Ascending aorta (tissue), 2 donors: ENCODE measurements around the gene NECTIN1. TPM values are rescaled to one million over a fixed set of nuclear protein-coding genes. Genes with fewer than 3 reads are reported as not detected.

Experiments
- DNase-seq, 2 donors: peaks; one replicate each; pipeline ENCODE4 v3.0.0-alpha.2; 2019; ENCODE audit warnings: low spot score in 2 of 2
- H3K27ac ChIP-seq, 2 donors: fragments of 200-600 bp; sonication (generic); one replicate each; pipeline ENCODE4 v1.5.1; 2016 to 2017; ENCODE audit warnings: mild to moderate bottlenecking in 1 of 2
- H3K27me3 ChIP-seq: fragments of 200-600 bp; sonication (generic); one replicate; pipeline ENCODE4 v1.5.1; 2017
- H3K36me3 ChIP-seq, 2 donors: fragments of 200-600 bp; sonication (generic); one replicate each; pipeline ENCODE4 v1.5.1; 2016
- H3K4me1 ChIP-seq, 2 donors: fragments of 200-600 bp; sonication (generic); one replicate each; pipeline ENCODE4 v1.5.1; 2016 to 2017; ENCODE audit warnings: mild to moderate bottlenecking in 1 of 2
- H3K4me3 ChIP-seq, 2 donors: fragments of 200-600 bp; sonication (generic); one replicate each; pipeline ENCODE4 v1.5.1; 2016 to 2017; ENCODE audit warnings: mild to moderate bottlenecking in 1 of 2
- H3K9me3 ChIP-seq, 2 donors: fragments of 200-600 bp; sonication (generic); one replicate each; pipeline ENCODE4 v1.5.1; 2016
- intact Hi-C: fragments of 100-400 bp; cut with DNase I; formaldehyde crosslinking; loops from one replicate; pipeline ENCODE4 v1.15.1; 2023
- total RNA-seq: library from RNA; depleted of rRNA; stranded (reverse); fragments of >200 nt; gene quantifications from one replicate; pipeline ENCODE4 v1.1.0, GENCODE V29; 2016
- TF ChIP-seq, protein P1 (sequence below), 3 experiments: fragments of 200-600 bp in 2 of 3; fragments of 450-650 bp in 1 of 3; sonication (generic) in 2 of 3; IDR thresholded peaks; one replicate each; pipeline ENCODE4 v1.5.1; 2016 to 2019; ENCODE audit warnings: antibody characterized with exemption in 3 of 3, mild to moderate bottlenecking in 1 of 3, moderate library complexity in 1 of 3

Gene NECTIN1
- total RNA-seq, 1 donor from 2014 or later: 1.6 TPM

DNA sequence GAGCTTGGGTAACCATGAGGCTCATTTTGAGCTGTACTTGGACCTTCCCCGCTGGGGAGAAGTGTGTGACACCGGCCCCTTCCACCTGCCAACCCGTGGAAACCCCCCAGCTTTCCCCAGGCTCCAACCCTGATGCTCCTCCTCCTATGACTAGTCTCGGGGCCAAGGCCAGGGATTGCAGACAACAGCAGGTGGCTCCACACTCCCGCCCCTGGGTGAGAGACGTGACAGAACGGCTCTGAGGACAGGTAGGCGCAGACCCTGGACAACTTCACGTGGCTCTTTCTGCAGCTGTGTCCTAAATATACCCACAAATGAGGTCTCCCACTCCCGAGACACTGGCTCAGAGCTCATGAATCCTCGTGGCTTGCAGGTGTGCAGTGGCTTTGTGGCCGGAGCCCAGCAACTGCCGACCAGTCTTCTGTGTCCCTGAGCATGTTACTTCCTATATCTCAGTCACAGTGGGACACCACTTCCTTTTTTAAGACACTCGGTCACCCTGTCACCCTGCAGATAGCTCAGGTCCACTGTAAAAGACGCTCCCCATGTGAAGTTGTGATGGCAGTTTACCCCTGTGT lies 55.2 kb downstream of the NECTIN1 start:
- TF ChIP-seq, protein P1, sequence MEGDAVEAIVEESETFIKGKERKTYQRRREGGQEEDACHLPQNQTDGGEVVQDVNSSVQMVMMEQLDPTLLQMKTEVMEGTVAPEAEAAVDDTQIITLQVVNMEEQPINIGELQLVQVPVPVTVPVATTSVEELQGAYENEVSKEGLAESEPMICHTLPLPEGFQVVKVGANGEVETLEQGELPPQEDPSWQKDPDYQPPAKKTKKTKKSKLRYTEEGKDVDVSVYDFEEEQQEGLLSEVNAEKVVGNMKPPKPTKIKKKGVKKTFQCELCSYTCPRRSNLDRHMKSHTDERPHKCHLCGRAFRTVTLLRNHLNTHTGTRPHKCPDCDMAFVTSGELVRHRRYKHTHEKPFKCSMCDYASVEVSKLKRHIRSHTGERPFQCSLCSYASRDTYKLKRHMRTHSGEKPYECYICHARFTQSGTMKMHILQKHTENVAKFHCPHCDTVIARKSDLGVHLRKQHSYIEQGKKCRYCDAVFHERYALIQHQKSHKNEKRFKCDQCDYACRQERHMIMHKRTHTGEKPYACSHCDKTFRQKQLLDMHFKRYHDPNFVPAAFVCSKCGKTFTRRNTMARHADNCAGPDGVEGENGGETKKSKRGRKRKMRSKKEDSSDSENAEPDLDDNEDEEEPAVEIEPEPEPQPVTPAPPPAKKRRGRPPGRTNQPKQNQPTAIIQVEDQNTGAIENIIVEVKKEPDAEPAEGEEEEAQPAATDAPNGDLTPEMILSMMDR (IDR thresholded peaks at IDR 0.05): no peak
- DNase-seq: no peak
- Histone ChIP-seq H3K4me3 (no peak overlapping the region), H3K4me1 (peaks cover 0 to 5% of the 10 kb centered on the region in 2 donors), H3K9me3 (no peaks in the 10 kb centered on the region), H3K27ac (no peak overlapping the region), H3K27me3 (no peaks in the 10 kb centered on the region), H3K36me3 (peaks cover 5 to 8% of the 10 kb centered on the region in 2 donors)
- intact Hi-C loops: no loop called here

DNA sequence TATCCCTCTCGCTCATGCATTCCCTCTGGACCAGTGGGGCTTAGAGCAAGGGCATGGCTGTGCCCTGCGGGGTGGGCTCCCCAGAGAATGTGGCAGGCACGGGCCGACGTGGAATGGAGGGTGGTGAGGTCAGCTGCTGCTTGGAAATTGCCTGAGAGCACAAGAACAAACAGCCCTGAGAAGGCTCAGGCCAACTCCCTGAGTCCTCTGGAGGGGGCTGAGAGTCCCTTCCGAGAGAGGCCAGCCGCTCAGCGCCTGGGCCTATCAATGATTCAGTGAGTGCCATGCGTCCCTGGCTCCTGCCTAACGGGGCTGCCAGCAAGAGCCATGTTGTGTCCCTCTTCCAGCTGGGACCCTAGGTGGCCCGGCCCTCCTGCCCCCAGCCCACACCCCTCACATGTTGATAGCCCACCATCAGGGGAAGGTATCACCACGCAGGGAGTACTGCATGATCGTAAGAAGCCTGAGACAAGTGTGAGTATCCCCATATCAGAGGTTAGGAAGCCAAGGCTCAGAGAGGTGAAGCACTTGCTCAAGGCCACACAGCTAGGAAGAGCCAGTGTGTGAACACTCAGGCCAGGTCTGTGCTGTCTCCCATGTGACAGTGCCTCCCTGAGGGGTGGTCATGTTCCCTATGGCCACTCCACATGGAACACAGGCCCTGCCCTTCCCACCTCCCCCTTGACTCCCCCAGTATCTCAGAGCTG lies 55.8 kb downstream of the NECTIN1 start:
- TF ChIP-seq, protein P1 (IDR thresholded peaks at IDR 0.05): no peak
- Histone ChIP-seq H3K27me3 (no peaks in the 10 kb centered on the region), H3K27ac (no peak overlapping the region), H3K4me1 (peaks cover 0 to 5% of the 10 kb centered on the region in 2 donors), H3K4me3 (no peak overlapping the region), H3K36me3 (peaks cover 2 to 8% of the 10 kb centered on the region in 2 donors), H3K9me3 (no peaks in the 10 kb centered on the region)
- intact Hi-C loops: no loop called here
- DNase-seq: no peak

DNA sequence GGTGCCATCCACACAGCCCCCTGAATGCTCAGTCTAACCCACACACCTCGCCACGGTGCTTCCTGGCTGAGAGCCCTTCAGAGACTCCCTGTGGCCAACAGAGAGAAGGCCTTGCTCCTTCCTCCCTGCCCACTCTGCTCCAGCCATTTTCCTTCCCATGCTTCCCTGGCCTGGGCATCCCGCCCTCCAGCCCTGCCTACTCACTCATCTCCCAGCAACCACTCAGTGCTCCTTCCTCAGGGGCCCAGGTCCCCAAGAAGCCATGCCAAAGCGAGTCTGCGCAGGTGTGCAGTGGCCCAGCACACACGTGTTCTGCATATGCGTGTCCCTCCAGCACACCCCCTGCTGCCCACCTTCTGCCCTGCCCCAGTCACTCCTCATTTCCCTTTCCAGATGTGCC lies 56.4 kb downstream of the NECTIN1 start:
- Histone ChIP-seq H3K27ac (no peak overlapping the region), H3K4me1 (peaks cover 0 to 5% of the 10 kb centered on the region in 2 donors), H3K27me3 (no peaks in the 10 kb centered on the region), H3K4me3 (no peak overlapping the region), H3K9me3 (no peaks in the 10 kb centered on the region), H3K36me3 (peaks cover 0 to 8% of the 10 kb centered on the region in 2 donors)
- DNase-seq: no peak
- intact Hi-C loops: no loop called here
- TF ChIP-seq, protein P1 (IDR thresholded peaks at IDR 0.05): no peak

DNA sequence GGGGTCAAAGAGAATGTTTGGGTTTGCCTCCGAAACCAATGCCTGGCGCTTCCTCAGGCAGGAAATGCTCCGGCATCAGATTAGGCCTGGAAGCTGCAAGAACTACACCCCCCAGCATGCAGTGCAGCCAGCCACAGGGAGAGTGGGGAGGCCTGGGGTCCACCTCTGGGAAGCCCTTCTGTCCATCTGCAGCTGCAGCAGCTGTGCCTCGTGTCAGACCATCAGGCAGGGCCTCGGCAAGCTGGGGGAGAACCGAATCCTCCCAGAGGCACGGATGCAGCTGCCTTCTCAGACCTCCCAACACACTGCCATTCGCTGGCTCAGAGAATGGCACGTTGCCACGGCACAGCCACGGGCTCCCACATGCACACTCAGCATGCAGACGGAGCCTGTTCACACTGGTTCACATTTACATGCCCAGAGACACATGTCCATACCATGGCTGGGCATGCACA lies 57.4 kb downstream of the NECTIN1 start:
- no peak overlapping the region for H3K27ac ChIP-seq
- no peak for DNase-seq
- TF ChIP-seq, protein P1 (IDR thresholded peaks at IDR 0.05): no peak
- H3K27me3 ChIP-seq: no peaks in the 10 kb centered on the region
- intact Hi-C loops: no loop called here
- peaks cover 0 to 7% of the 10 kb centered on the region in 2 donors for H3K36me3 ChIP-seq
- peaks cover 0 to 5% of the 10 kb centered on the region in 2 donors for H3K4me1 ChIP-seq
- no peaks in the 10 kb centered on the region for H3K9me3 ChIP-seq
- H3K4me3 ChIP-seq: no peak overlapping the region

DNA sequence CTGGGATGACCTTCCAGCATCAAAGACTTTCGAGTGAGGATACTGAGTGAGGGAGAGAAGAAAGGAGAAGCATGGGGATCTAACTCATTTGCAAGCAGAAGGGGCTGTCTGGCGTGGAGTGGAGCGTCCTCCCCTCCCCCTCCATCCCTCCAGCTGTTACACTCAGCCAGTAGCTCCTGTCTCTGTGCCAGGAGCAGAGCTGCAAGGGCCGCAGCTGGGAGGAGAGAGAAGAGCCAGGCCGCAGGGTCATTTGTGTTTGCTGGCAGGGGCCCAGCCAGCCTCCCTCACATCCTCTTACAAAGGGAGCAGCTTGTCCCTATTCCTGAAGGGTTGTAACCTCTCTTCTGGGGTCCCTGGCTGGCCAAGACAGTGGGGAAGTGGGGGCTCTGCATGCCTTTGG lies 57.9 kb downstream of the NECTIN1 start:
- Histone ChIP-seq H3K27ac (no peak overlapping the region), H3K36me3 (peaks cover 0 to 2% of the 10 kb centered on the region in 2 donors), H3K4me1 (peaks cover 0 to 5% of the 10 kb centered on the region in 2 donors), H3K4me3 (no peak overlapping the region), H3K9me3 (no peaks in the 10 kb centered on the region), H3K27me3 (no peaks in the 10 kb centered on the region)
- intact Hi-C loops: no loop called here
- DNase-seq: no peak
- TF ChIP-seq, protein P1 (IDR thresholded peaks at IDR 0.05): no peak
